Panc1 (cell line): ENCODE results near the gene FBLN7.

Experiments
- CTCF ChIP-seq: fragments of 450-650 bp; IDR thresholded peaks from 2 replicates; pipeline ENCODE4 v1.5.1; 2017; ENCODE audit warnings: mild to moderate bottlenecking
- POLR2AphosphoS5 ChIP-seq: IDR thresholded peaks from 2 replicates; pipeline ENCODE4 v1.6.1; 2012; ENCODE audit warnings: mild to moderate bottlenecking, low read depth, low read length, moderate library complexity
- TCF7L2 ChIP-seq: IDR thresholded peaks from 2 replicates; pipeline ENCODE4 v1.6.1; 2011; ENCODE audit warnings: mild to moderate bottlenecking, low read depth, low read length, inconsistent platforms

GRCh38 chr2:112141626-112142007 is 3.4 kb downstream of the FBLN7 start:
- no peak for TF ChIP-seq CTCF
- TF ChIP-seq TCF7L2, result no peak
- no peak for TF ChIP-seq POLR2AphosphoS5
